Astrocyte (in vitro differentiated cells and primary cell): ENCODE data around the gene VSIG8. TPM values are rescaled to one million over a fixed set of nuclear protein-coding genes. Genes with fewer than 3 reads are reported as not detected.

Experiments
- DNase-seq: peaks from one replicate; pipeline ENCODE4 v3.0.0-alpha.2; 2010; ENCODE audit warnings: low read depth
- FAIRE-seq: peaks from 2 replicates; lab custom pipeline; 2011; peaks lifted over from hg19 to GRCh38; lab: Jason Lieb, UNC
- H2AFZ ChIP-seq: 2 replicates; pipeline ENCODE4 v1.6.0; 2012; ENCODE audit warnings: low read depth, low read length, inconsistent platforms
- H3K27ac ChIP-seq: 2 replicates; pipeline ENCODE4 v1.5.1; 2011; ENCODE audit warnings: low read depth, low read length, inconsistent platforms
- H3K27me3 ChIP-seq: 2 replicates; pipeline ENCODE4 v1.6.0; 2011; ENCODE audit warnings: low read length, inconsistent platforms; ENCODE audit not compliant: insufficient read depth
- H3K36me3 ChIP-seq: 2 replicates; pipeline ENCODE4 v1.5.1; 2011; ENCODE audit warnings: low read length, inconsistent platforms; ENCODE audit not compliant: insufficient read depth
- H3K4me1 ChIP-seq: 2 replicates; pipeline ENCODE4 v1.5.1; 2011; ENCODE audit warnings: low read length, inconsistent platforms; ENCODE audit not compliant: insufficient read depth
- H3K4me2 ChIP-seq: 2 replicates; pipeline ENCODE4 v1.6.0; 2012; ENCODE audit warnings: low read length, inconsistent platforms
- H3K4me3 ChIP-seq: 2 replicates; pipeline ENCODE4 v1.5.1; 2011; ENCODE audit warnings: low read depth, mild to moderate bottlenecking, low read length, inconsistent platforms; ENCODE audit not compliant: insufficient read depth
- H3K79me2 ChIP-seq: 2 replicates; pipeline ENCODE4 v1.6.0; 2012; ENCODE audit warnings: mild to moderate bottlenecking, low read length, inconsistent platforms; ENCODE audit not compliant: insufficient read depth
- H3K9ac ChIP-seq: 2 replicates; pipeline ENCODE4 v1.6.0; 2012; ENCODE audit warnings: mild to moderate bottlenecking, low read length, inconsistent platforms
- H3K9me3 ChIP-seq: 2 replicates; pipeline ENCODE4 v1.5.1; 2012; ENCODE audit warnings: low read depth, mild to moderate bottlenecking, low read length, inconsistent platforms; ENCODE audit not compliant: insufficient read depth
- H4K20me1 ChIP-seq: 2 replicates; pipeline ENCODE4 v1.6.0; 2012; ENCODE audit warnings: low read length, inconsistent platforms; ENCODE audit not compliant: insufficient read depth
- H3K27ac Mint-ChIP-seq: one replicate; pipeline ENCODE4 v1.8.0; 2021; ENCODE audit warnings: mild to moderate bottlenecking, mixed read lengths; ENCODE audit not compliant: unreplicated experiment
- H3K27me3 Mint-ChIP-seq: one replicate; pipeline ENCODE4 v1.8.0; 2021; ENCODE audit warnings: low read depth, mixed read lengths; ENCODE audit not compliant: unreplicated experiment
- H3K36me3 Mint-ChIP-seq: one replicate; pipeline ENCODE4 v1.8.0; 2021; ENCODE audit warnings: low read depth, mixed read lengths; ENCODE audit not compliant: unreplicated experiment
- H3K4me1 Mint-ChIP-seq: one replicate; pipeline ENCODE4 v1.8.0; 2021; ENCODE audit warnings: low read depth, mixed read lengths; ENCODE audit not compliant: unreplicated experiment
- H3K4me3 Mint-ChIP-seq: one replicate; pipeline ENCODE4 v1.8.0; 2021; ENCODE audit warnings: mild to moderate bottlenecking, moderate library complexity, mixed read lengths; ENCODE audit not compliant: unreplicated experiment
- H3K9me3 Mint-ChIP-seq: one replicate; pipeline ENCODE4 v1.8.0; 2021; ENCODE audit warnings: mild to moderate bottlenecking, mixed read lengths; ENCODE audit not compliant: unreplicated experiment
- EZH2 ChIP-seq: IDR thresholded peaks from 2 replicates; pipeline ENCODE4 v1.6.1; 2012; ENCODE audit warnings: mild to moderate bottlenecking, low read length, inconsistent platforms; ENCODE audit not compliant: insufficient read depth
- total RNA-seq: library from RNA; stranded (reverse); gene quantifications from 2 replicates; pipeline ENCODE4 v1.2.1, GENCODE V29; 2021
- TF ChIP-seq, protein P1 (sequence below): IDR thresholded peaks from 2 replicates; pipeline ENCODE4 v1.5.1; 2011; ENCODE audit warnings: low read depth, mild to moderate bottlenecking, inconsistent platforms, low read length, moderate library complexity; ENCODE audit not compliant: insufficient read depth

Gene VSIG8
- total RNA-seq, 1 donor from 2014 or later: not detected

DNA sequence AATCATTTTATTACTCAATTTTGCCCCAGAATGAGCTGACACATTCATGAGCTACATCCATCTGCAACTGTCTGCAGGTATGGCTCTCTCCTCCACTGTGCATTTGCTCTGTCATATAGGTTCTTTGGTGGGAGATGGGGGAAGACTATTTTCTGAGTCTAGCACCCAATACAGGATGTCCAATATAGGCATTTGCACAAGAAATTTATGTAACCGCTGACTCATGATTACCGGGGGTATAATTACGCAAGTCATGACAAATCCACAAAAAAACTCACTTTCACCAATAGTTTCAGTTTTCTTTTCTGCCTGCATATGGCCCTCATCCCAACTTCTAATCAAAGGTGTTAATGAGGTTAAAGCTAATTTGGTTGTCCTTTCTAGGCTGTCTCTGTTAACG is 17.5 kb upstream of the VSIG8 start:
- H3K4me1 ChIP-seq: peaks cover 25% of the 10 kb centered on the region
- no peak overlapping the region for H3K9ac ChIP-seq
- H3K79me2 ChIP-seq: no peaks in the 10 kb centered on the region
- TF ChIP-seq, protein P1, sequence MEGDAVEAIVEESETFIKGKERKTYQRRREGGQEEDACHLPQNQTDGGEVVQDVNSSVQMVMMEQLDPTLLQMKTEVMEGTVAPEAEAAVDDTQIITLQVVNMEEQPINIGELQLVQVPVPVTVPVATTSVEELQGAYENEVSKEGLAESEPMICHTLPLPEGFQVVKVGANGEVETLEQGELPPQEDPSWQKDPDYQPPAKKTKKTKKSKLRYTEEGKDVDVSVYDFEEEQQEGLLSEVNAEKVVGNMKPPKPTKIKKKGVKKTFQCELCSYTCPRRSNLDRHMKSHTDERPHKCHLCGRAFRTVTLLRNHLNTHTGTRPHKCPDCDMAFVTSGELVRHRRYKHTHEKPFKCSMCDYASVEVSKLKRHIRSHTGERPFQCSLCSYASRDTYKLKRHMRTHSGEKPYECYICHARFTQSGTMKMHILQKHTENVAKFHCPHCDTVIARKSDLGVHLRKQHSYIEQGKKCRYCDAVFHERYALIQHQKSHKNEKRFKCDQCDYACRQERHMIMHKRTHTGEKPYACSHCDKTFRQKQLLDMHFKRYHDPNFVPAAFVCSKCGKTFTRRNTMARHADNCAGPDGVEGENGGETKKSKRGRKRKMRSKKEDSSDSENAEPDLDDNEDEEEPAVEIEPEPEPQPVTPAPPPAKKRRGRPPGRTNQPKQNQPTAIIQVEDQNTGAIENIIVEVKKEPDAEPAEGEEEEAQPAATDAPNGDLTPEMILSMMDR: no peak
- TF ChIP-seq EZH2: no peak
- no peaks in the 10 kb centered on the region for H3K27me3 ChIP-seq
- no peak overlapping the region for H3K27ac ChIP-seq
- no peaks in the 10 kb centered on the region for H3K9me3 ChIP-seq
- H3K9me3 Mint-ChIP-seq: no peaks in the 10 kb centered on the region
- DNase-seq: peak; percentile 69
- no peak overlapping the region for H2AFZ ChIP-seq
- no peaks in the 10 kb centered on the region for H4K20me1 ChIP-seq
- no peaks in the 10 kb centered on the region for H3K36me3 ChIP-seq
- no peak overlapping the region for H3K4me3 Mint-ChIP-seq
- peaks cover 2% of the 10 kb centered on the region for H3K36me3 Mint-ChIP-seq
- no peak overlapping the region for H3K4me3 ChIP-seq
- H3K27ac Mint-ChIP-seq: no peak overlapping the region
- peaks cover 17% of the 10 kb centered on the region for H3K4me1 Mint-ChIP-seq
- peak overlapping the region; percentile 34 for H3K4me2 ChIP-seq
- H3K27me3 Mint-ChIP-seq: peaks cover 2% of the 10 kb centered on the region
- no peak for FAIRE-seq

DNA sequence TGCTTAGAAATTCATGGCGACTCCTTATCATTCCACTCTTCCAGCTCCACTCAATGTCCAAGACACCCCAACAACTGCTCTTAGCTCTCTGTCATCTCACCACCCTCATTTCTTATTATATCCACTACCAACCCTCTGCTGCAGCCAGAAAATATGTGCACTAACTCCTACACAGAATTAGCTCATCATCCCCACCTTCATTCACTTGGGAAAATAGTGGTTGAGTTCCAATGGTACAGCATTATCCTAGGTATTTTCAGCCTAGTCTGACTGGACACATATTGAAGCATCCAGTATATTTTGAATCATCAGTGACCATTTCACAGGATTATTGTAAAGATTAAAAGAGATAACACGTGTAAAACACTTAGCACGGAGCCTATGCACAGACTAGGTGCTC is 16.7 kb upstream of the VSIG8 start:
- H3K27me3 ChIP-seq: no peaks in the 10 kb centered on the region
- H3K4me2 ChIP-seq: no peak overlapping the region
- no peaks in the 10 kb centered on the region for H3K36me3 ChIP-seq
- H3K27ac ChIP-seq: no peak overlapping the region
- H3K9me3 ChIP-seq: no peaks in the 10 kb centered on the region
- no peak overlapping the region for H3K4me3 Mint-ChIP-seq
- H3K79me2 ChIP-seq: no peaks in the 10 kb centered on the region
- TF ChIP-seq, protein P1: no peak
- no peak for TF ChIP-seq EZH2
- H2AFZ ChIP-seq: no peak overlapping the region
- no peak overlapping the region for H3K9ac ChIP-seq
- peaks cover 19% of the 10 kb centered on the region for H3K4me1 Mint-ChIP-seq
- H3K27ac Mint-ChIP-seq: peak overlapping the region; percentile 29
- peaks cover 2% of the 10 kb centered on the region for H3K36me3 Mint-ChIP-seq
- FAIRE-seq (no peak), DNase-seq (peak; percentile 26)
- H3K4me1 ChIP-seq: peaks cover 25% of the 10 kb centered on the region
- H3K9me3 Mint-ChIP-seq: no peaks in the 10 kb centered on the region
- no peaks in the 10 kb centered on the region for H4K20me1 ChIP-seq
- H3K27me3 Mint-ChIP-seq: peaks cover 2% of the 10 kb centered on the region
- H3K4me3 ChIP-seq: no peak overlapping the region

DNA sequence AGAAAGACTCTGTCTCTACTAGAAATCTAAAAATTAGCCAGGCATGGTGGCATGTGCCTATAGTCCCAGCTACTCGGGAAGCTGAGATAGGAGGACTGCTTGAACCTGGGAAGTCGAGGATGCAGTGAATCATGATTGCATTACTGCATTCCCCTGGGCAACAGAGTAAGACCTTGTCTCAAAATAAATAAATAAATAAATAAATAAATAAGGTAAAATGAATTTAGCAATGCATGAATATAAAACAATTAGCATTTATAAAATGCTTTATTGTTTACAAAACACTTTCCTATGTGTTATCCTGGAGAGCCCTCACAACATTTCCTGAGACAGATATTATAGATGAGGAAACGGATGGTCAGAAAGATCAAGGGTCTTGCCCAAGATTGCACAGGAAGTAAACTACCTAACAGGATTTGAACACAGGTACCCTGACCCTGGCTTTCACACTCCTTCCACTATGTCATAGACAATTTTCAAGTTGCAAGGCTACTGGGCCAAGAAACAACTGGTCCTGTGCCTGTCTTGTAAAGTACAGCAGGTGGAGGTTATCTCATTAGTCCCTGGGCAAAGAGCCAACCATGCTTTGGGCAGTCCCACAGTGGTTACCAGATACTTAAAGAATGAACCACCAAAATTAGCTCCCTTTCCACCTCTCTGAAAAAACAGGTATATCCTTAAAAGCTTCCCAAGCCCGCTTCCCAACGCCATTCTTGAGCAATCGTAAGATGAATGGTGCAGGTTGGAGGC is 15.4 kb upstream of the VSIG8 start:
- H3K9me3 ChIP-seq: no peaks in the 10 kb centered on the region
- no peaks in the 10 kb centered on the region for H3K36me3 ChIP-seq
- H3K27ac ChIP-seq: no peak overlapping the region
- peaks cover 2% of the 10 kb centered on the region for H3K27me3 Mint-ChIP-seq
- peaks cover 3% of the 10 kb centered on the region for H3K36me3 Mint-ChIP-seq
- no peaks in the 10 kb centered on the region for H4K20me1 ChIP-seq
- no peaks in the 10 kb centered on the region for H3K27me3 ChIP-seq
- no peaks in the 10 kb centered on the region for H3K79me2 ChIP-seq
- H3K27ac Mint-ChIP-seq: no peak overlapping the region
- H3K4me2 ChIP-seq: no peak overlapping the region
- H3K4me1 Mint-ChIP-seq: peaks cover 25% of the 10 kb centered on the region
- no peaks in the 10 kb centered on the region for H3K9me3 Mint-ChIP-seq
- no peak overlapping the region for H3K9ac ChIP-seq
- H3K4me3 ChIP-seq: no peak overlapping the region
- no peak overlapping the region for H3K4me3 Mint-ChIP-seq
- no peak for DNase-seq
- no peak overlapping the region for H2AFZ ChIP-seq
- TF ChIP-seq EZH2: no peak
- TF ChIP-seq, protein P1: no peak
- FAIRE-seq: no peak
- H3K4me1 ChIP-seq: peaks cover 25% of the 10 kb centered on the region
